Fibroblast of the aortic adventitia (primary cell): ENCODE data around the gene TMEM91. TPM values are rescaled to one million over a fixed set of nuclear protein-coding genes. Genes with fewer than 3 reads are reported as not detected.

Source experiments
- DNase-seq: peaks from one replicate; pipeline ENCODE4 v3.0.0-alpha.2; 2010; ENCODE audit warnings: low read depth
- H3K4me3 ChIP-seq: 2 replicates; pipeline ENCODE4 v1.5.1; 2011; ENCODE audit warnings: low read depth, mild to moderate bottlenecking, control low read depth, low read length, moderate library complexity
- total RNA-seq: library from RNA; depleted of rRNA; stranded (reverse); fragments of >200 nt; gene quantifications from 2 replicates; pipeline ENCODE4 v1.2.3, GENCODE V29; 2012; ENCODE audit warnings: low replicate concordance
- TF ChIP-seq, protein P1 (sequence below): IDR thresholded peaks from 2 replicates; pipeline ENCODE4 v1.5.1; 2011; ENCODE audit warnings: mild to moderate bottlenecking, low read length, control low read depth, inconsistent platforms; ENCODE audit not compliant: insufficient read depth

The TMEM91 gene
- total RNA-seq, 1 donor = 5.6 TPM

DNA sequence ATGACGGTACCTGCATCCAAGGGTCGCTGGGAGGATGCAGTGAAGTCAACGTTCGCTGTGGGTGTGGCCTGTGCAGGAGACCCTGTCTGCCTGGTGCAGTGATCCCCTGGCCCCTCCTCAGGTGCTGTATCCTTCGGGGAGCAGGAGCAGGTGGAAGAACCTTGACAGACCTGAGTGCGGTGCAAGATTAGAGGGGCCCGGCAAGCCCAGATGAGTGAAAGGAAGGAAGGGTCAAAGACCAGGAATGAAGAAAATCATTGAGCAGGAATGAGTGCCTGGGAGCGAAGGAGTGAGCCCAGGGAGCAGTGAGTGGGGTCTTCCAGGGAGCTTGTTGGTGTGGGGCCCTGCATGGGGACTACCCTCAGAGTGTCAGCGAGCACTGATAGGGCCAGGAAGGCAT is 38.1 kb downstream of the TMEM91 start:
- TF ChIP-seq, protein P1, sequence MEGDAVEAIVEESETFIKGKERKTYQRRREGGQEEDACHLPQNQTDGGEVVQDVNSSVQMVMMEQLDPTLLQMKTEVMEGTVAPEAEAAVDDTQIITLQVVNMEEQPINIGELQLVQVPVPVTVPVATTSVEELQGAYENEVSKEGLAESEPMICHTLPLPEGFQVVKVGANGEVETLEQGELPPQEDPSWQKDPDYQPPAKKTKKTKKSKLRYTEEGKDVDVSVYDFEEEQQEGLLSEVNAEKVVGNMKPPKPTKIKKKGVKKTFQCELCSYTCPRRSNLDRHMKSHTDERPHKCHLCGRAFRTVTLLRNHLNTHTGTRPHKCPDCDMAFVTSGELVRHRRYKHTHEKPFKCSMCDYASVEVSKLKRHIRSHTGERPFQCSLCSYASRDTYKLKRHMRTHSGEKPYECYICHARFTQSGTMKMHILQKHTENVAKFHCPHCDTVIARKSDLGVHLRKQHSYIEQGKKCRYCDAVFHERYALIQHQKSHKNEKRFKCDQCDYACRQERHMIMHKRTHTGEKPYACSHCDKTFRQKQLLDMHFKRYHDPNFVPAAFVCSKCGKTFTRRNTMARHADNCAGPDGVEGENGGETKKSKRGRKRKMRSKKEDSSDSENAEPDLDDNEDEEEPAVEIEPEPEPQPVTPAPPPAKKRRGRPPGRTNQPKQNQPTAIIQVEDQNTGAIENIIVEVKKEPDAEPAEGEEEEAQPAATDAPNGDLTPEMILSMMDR = no peak
- H3K4me3 ChIP-seq = no peak overlapping the region
- no peak for DNase-seq

DNA sequence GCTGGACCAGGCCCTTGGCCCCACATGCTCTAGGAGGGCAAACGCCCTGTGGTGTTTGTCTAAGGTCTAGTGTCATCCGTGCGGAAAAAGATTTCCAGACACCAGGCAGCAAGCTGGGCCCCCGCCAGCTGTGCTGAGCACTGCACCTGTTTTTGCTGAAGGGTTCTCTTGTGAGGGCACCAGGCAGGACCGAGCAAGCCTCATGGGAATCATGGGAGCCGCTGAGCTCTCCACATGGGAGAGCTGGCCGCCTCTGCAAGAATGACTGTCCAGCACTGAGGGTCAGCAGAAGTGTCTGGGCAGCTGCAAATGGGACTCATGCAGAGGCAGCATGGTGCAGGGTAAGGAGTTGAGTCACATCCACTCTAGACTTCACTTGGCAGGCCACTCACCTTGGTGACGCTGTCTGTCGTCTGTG is 38.8 kb downstream of the TMEM91 start:
- no peak for DNase-seq
- TF ChIP-seq, protein P1 = no peak
- no peak overlapping the region for H3K4me3 ChIP-seq

DNA sequence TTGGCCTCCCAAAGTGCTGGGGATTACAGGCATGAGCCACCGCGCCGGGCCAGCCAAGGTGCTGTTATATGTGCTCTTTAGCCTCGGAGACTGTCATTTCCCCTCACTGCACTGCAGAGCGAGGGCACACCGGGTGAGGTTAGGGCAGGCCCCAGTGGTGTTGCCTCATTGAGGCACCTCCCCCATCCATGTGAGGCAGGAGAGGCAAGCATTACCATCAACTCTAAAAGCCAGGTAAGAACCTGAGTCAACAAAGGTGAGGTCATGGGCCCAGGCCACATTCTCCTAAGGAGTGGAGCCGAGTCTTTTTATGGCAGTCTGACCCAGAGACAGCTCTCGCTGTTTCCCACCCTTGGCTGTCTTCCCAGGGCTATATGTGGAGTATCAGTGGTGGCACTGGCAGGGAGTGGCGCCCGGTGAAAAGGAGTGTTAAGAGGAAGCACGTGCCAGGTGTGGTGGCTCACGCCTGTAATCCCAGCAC is 39.9 kb downstream of the TMEM91 start:
- no peak for DNase-seq
- TF ChIP-seq, protein P1 = no peak
- no peak overlapping the region for H3K4me3 ChIP-seq

DNA sequence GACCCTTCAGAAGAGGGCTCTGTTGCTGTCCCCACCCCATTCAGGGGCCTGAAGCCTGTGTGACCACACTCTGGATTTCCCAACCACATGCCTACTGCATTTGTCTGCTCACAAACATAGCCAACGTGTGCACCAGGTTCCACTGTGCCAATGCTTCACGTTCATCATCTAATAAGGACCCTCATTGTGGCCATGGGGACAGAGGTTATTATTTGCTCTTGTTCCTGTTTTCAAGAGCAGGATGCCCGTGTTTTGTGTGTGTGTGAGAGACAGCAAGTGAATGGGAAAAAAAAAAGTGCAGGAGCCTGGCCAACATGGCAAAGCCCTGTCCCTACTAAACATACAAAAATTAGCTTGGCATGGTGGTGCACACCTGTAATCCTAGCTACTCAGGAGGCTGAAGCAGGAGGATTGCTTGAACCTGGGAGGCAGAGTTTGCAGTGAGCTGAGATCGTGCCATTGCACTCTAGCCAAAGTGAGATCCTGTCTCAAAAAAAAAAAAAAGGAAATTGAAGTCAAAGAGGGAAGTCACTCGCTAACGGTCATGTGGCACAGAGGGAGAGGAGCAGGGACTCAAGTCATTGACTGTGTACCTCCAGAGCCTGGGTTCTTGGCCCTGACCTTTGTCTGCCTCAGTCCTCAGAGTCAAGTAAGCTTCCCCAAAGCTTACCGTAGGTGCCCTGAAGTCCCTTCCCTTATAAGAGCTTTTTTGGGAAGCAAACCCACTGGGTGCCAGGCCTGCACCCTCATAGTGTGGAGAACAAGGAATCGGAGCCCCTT is 44.0 kb downstream of the TMEM91 start:
- TF ChIP-seq, protein P1 = no peak
- H3K4me3 ChIP-seq = no peak overlapping the region
- no peak for DNase-seq

DNA sequence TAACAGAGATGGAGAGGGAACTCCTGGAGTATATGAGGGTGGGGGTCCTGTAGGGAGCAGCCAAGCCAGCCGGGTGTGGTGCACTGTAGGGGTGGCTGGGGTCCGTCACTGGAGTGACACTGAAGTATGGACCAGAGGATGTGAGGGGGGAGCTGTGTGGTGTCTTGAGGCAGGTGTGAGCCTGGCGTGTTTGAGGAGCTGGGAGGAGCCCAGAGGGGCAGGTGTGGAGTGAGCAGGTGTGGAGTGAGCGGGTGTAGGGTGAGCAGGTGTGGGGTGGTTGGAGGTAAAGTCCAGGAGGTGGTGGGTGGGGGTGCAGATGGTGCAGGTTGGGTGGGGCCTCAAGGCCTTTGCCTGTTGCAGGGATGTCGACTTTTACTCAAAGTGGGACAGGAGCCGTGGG is 45.0 kb downstream of the TMEM91 start:
- DNase-seq = no peak
- no peak overlapping the region for H3K4me3 ChIP-seq
- TF ChIP-seq, protein P1 = no peak

DNA sequence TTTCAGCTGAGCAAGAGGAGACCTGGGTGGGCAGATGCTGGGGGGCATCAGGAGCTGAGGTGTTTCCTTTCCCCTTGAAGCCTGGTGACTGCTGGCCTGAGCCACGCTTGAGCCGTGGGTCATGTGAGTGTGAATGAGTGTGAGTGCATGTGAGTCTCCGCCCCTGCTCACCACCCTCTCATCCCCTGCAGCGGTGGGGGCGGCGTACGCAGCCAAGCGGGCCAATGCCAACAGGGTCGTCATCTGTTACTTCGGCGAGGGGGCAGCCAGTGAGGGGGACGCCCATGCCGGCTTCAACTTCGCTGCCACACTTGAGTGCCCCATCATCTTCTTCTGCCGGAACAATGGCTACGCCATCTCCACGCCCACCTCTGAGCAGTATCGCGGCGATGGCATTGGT is 45.6 kb downstream of the TMEM91 start:
- H3K4me3 ChIP-seq = no peak overlapping the region
- TF ChIP-seq, protein P1 = no peak
- DNase-seq = no peak
